ENCODE results near the gene RHOH. TPM values are rescaled to one million over a fixed set of nuclear protein-coding genes. Genes with fewer than 3 reads are reported as not detected.

RHOH gene
- total RNA-seq, 4 donors from 2014 or later: 1.8 to 5.8 (median 4.6) TPM

GRCh38 chr4:40192114-40193015, 4.5 kb upstream of the RHOH start:
- DNase-seq (ENCODE audit: low spot score): no peak
- ATAC-seq (ENCODE audit: low FRiP score): no peak
- no peak for TF ChIP-seq CTCF (IDR thresholded peaks at IDR 0.05)

- no peak for ATAC-seq (ENCODE audit: low FRiP score)
- TF ChIP-seq CTCF (IDR thresholded peaks at IDR 0.05): no peak
These were observed 3.7 kb upstream of the RHOH start for GRCh38 chr4:40193016-40193571.

GRCh38 chr4:40193578-40193977, 3.3 kb upstream of the RHOH start:
- TF ChIP-seq CTCF (IDR thresholded peaks at IDR 0.05): no peak
- no peak for DNase-seq (ENCODE audit: low spot score)
- ATAC-seq (ENCODE audit: low FRiP score): no peak

More at GRCh38 chr4:40193016-40193571, 3.7 kb upstream of the RHOH start:
- no peak for DNase-seq (ENCODE audit: low spot score)

GRCh38 chr4:40194602-40195161, 2.1 kb upstream of the RHOH start:
- ATAC-seq (ENCODE audit: low FRiP score) (no peak), DNase-seq (ENCODE audit: low spot score) (no peak)
- no peak for TF ChIP-seq CTCF (IDR thresholded peaks at IDR 0.05)

- ATAC-seq (ENCODE audit: low FRiP score): no peak
- TF ChIP-seq CTCF (IDR thresholded peaks at IDR 0.05): no peak
- no peak for DNase-seq (ENCODE audit: low spot score)
These were observed 1.4 kb upstream of the RHOH start for GRCh38 chr4:40195182-40196177.

GRCh38 chr4:40196272-40196671, 559 bp upstream of the RHOH start:
- ATAC-seq (ENCODE audit: low FRiP score): no peak
- DNase-seq (ENCODE audit: low spot score): no peak
- no peak for TF ChIP-seq CTCF (IDR thresholded peaks at IDR 0.05)

Measured in omental fat pad (tissue), 4 donors.